ENCODE measurements around the gene CRYBA2.
A peak's percentile ranks its signal among the peaks of the same experiment; 100 is the strongest.

CRYBA2 gene

DNA sequence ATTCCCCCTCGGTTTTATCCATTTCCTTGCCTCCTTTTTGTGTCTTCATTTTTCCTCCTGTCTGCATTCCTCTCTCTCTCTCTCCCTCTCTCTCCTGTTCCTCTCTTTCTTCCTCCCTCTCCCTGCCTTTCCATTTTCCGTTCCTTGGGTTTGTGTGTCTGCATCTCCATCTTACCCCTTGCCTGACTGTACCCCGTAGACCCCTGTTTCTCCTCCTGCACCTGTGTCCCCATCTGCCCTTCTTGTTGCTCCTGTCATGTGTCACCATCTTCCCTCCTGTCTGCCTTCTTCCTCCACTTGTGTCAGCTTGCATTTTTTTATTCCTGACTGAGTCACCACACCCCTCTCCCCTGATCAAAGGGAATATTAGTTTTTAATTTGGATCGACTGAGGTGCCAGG, 32.0 kb downstream of the CRYBA2 start:
- H3K9me3 Mint-ChIP-seq = peaks cover 3% of the 10 kb centered on the region

GRCh38 chr2:218960309-218961165, 32.7 kb downstream of the CRYBA2 start:
- Mint-ChIP-seq H3K36me3 (no peaks in the 10 kb centered on the region), H3K27me3 (peaks cover 68% of the 10 kb centered on the region), H3K27ac (peak overlapping the region; percentile 38), H3K4me3 (peak overlapping the region; percentile 62), H3K9me3 (peaks cover 3% of the 10 kb centered on the region), H3K4me1 (peaks cover 14% of the 10 kb centered on the region)
- no peak for ATAC-seq

More for the DNA sequence above, 32.0 kb downstream of the CRYBA2 start:
- peaks cover 75% of the 10 kb centered on the region for H3K27me3 Mint-ChIP-seq
- ATAC-seq = no peak
- peak overlapping the region; percentile 38 for H3K27ac Mint-ChIP-seq
- H3K4me1 Mint-ChIP-seq = peaks cover 14% of the 10 kb centered on the region
- H3K4me3 Mint-ChIP-seq = peak overlapping the region; percentile 53
- H3K36me3 Mint-ChIP-seq = no peaks in the 10 kb centered on the region

DNA sequence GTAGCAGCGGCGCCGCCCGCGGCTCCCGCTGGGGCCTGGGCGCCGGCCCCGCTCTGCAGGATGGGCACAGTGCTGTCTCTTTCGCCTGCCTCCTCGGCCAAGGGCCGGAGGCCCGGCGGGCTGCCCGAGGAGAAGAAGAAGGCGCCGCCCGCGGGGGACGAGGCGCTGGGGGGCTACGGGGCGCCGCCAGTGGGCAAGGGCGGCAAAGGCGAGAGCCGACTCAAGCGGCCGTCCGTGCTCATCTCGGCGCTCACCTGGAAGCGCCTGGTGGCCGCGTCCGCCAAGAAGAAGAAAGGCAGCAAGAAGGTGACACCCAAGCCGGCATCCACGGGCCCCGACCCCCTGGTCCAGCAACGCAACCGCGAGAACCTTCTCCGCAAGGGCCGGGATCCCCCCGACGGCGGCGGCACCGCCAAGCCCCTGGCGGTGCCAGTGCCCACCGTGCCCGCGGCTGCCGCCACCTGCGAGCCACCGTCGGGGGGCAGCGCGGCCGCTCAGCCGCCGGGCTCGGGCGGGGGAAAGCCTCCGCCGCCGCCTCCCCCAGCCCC, 33.4 kb downstream of the CRYBA2 start:
- no peak overlapping the region for H3K27ac Mint-ChIP-seq
- H3K36me3 Mint-ChIP-seq = no peaks in the 10 kb centered on the region
- peaks cover 14% of the 10 kb centered on the region for H3K4me1 Mint-ChIP-seq
- H3K4me3 Mint-ChIP-seq = peak overlapping the region; percentile 64
- H3K9me3 Mint-ChIP-seq = peaks cover 3% of the 10 kb centered on the region
- H3K27me3 Mint-ChIP-seq = peaks cover 65% of the 10 kb centered on the region
- ATAC-seq = no peak

- Mint-ChIP-seq H3K36me3 (no peaks in the 10 kb centered on the region), H3K9me3 (peaks cover 3% of the 10 kb centered on the region), H3K27ac (no peak within 1 kb of the TSS), H3K27me3 (peaks cover 65% of the 10 kb centered on the region), H3K4me3 (peak within 1 kb of the TSS; percentile 64), H3K4me1 (peaks cover 14% of the 10 kb centered on the region)
- ATAC-seq = peak; percentile 93
Observed at GRCh38 chr2:218959141-218959731, 34.0 kb downstream of the CRYBA2 start, which contains the start of gene CDK5R2. Gene CDK5R2, plus strand, starts transcription at chr2:218959666. Its CDS starts 155 bp downstream, at chr2:218959821.

DNA sequence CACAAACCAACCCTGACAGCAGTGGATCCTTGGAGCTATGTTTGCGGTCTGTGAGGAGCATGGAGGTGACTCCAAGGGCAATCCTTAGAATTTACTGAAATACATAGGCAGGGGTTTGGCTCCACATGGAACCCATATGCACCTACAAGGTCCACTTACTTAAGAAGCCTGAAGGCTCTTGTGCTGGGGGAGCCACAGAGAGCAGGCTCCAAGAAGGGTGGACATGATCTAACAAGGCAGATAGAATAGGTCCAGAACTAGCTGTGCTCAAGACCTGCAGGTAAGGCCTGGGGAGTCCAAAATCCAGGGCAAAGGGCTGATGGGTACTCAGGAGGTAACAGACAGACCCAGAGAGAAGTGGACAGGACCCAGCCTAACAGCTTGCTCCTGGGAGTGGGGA, 34.9 kb downstream of the CRYBA2 start:
- H3K27ac Mint-ChIP-seq = no peak overlapping the region
- H3K4me1 Mint-ChIP-seq = peaks cover 9% of the 10 kb centered on the region
- no peak overlapping the region for H3K4me3 Mint-ChIP-seq
- H3K27me3 Mint-ChIP-seq = peaks cover 65% of the 10 kb centered on the region
- peaks cover 3% of the 10 kb centered on the region for H3K9me3 Mint-ChIP-seq
- ATAC-seq = no peak
- H3K36me3 Mint-ChIP-seq = no peaks in the 10 kb centered on the region

DNA sequence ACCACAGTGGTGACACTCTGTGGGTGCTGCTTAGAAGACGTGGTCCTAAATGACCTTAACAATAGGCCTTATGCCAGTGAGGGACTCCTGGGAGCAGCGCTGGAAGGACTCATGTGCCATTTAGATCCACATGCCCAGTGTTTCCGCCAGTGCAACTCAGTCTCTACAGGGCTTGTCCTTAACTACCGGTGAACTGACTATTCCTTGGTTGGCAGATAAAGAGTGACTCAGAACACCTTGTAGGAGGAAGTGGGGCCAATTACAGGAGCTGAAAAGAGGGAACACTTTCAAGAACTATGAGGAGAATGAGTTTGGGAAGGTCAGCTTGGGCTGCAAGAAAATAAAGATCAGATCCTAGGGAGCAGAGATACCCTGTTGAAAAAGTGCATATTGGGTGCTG, 35.6 kb downstream of the CRYBA2 start:
- H3K4me3 Mint-ChIP-seq = no peak overlapping the region
- ATAC-seq = no peak

GRCh38 chr2:218956039-218956438, 37.2 kb downstream of the CRYBA2 start:
- Mint-ChIP-seq H3K9me3 (no peaks in the 10 kb centered on the region), H3K36me3 (no peaks in the 10 kb centered on the region), H3K4me1 (peaks cover 3% of the 10 kb centered on the region), H3K27ac (no peak overlapping the region), H3K4me3 (no peak overlapping the region), H3K27me3 (peaks cover 51% of the 10 kb centered on the region)
- no peak for ATAC-seq

More for the DNA sequence above, 35.6 kb downstream of the CRYBA2 start:
- H3K4me1 Mint-ChIP-seq = peaks cover 9% of the 10 kb centered on the region
- H3K27me3 Mint-ChIP-seq = peaks cover 65% of the 10 kb centered on the region
- no peaks in the 10 kb centered on the region for H3K36me3 Mint-ChIP-seq
- peaks cover 3% of the 10 kb centered on the region for H3K9me3 Mint-ChIP-seq
- H3K27ac Mint-ChIP-seq = no peak overlapping the region

- no peaks in the 10 kb centered on the region for H3K9me3 Mint-ChIP-seq
- ATAC-seq = no peak
- H3K27me3 Mint-ChIP-seq = peaks cover 53% of the 10 kb centered on the region
- no peak overlapping the region for H3K4me3 Mint-ChIP-seq
- H3K27ac Mint-ChIP-seq = no peak overlapping the region
- no peaks in the 10 kb centered on the region for H3K36me3 Mint-ChIP-seq
- H3K4me1 Mint-ChIP-seq = no peaks in the 10 kb centered on the region
Observed at GRCh38 chr2:218954541-218955300, 38.5 kb downstream of the CRYBA2 start.

DNA sequence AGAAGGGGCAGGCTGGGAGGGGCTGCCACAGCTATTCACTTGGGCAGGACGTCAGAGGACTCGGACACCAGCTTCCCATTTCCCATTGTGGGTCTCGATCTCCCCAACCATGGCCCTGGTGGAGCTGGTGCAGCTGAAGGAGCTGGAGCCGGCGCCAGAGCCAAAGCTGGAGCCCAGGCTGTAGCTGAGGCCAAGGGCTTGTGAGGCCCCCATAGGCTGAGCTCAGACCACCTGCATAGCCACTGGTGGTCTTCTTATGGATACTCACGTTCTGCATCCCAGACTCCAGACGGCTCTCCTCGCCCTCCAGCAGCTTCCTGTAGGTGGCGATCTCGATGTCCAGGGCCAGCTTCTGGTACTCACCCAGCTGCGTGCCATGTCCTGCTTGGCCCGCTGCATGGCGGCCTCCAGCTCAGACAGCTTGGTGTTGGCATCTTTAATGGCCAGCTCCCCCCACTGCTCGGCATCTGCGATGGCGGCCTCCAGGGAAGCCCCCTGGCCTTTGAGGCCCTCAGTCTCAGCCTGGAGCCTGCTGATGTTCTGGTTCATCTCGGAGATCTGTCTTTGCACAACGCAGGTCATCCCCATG, 39.8 kb downstream of the CRYBA2 start:
- no peaks in the 10 kb centered on the region for H3K4me1 Mint-ChIP-seq
- no peaks in the 10 kb centered on the region for H3K36me3 Mint-ChIP-seq
- H3K27ac Mint-ChIP-seq = no peak overlapping the region
- ATAC-seq = no peak
- H3K4me3 Mint-ChIP-seq = no peak overlapping the region
- peaks cover 46% of the 10 kb centered on the region for H3K27me3 Mint-ChIP-seq
- no peaks in the 10 kb centered on the region for H3K9me3 Mint-ChIP-seq

- no peak for ATAC-seq
- no peak overlapping the region for H3K27ac Mint-ChIP-seq
- no peaks in the 10 kb centered on the region for H3K9me3 Mint-ChIP-seq
- no peak overlapping the region for H3K4me3 Mint-ChIP-seq
- H3K4me1 Mint-ChIP-seq = no peaks in the 10 kb centered on the region
- no peaks in the 10 kb centered on the region for H3K36me3 Mint-ChIP-seq
- H3K27me3 Mint-ChIP-seq = peaks cover 34% of the 10 kb centered on the region
Observed at GRCh38 chr2:218952160-218952559, 41.1 kb downstream of the CRYBA2 start.

- Mint-ChIP-seq H3K9me3 (no peaks in the 10 kb centered on the region), H3K4me1 (no peaks in the 10 kb centered on the region), H3K4me3 (no peak overlapping the region), H3K27me3 (peaks cover 48% of the 10 kb centered on the region), H3K27ac (no peak overlapping the region), H3K36me3 (no peaks in the 10 kb centered on the region)
- ATAC-seq = no peak
Observed at GRCh38 chr2:218946621-218947020, 46.6 kb downstream of the CRYBA2 start.

GRCh38 chr2:218944759-218945404, 48.3 kb downstream of the CRYBA2 start:
- no peaks in the 10 kb centered on the region for H3K4me1 Mint-ChIP-seq
- no peak overlapping the region for H3K27ac Mint-ChIP-seq
- no peak for ATAC-seq
- no peak overlapping the region for H3K4me3 Mint-ChIP-seq
- no peaks in the 10 kb centered on the region for H3K9me3 Mint-ChIP-seq
- peaks cover 53% of the 10 kb centered on the region for H3K27me3 Mint-ChIP-seq
- H3K36me3 Mint-ChIP-seq = no peaks in the 10 kb centered on the region
